ENCODE results near the gene RETSAT. TPM values are rescaled to one million over a fixed set of nuclear protein-coding genes. Genes with fewer than 3 reads are reported as not detected.
"Not testable (repeated sequence)": the region's sequence is repeated elsewhere in the genome, so short reads cannot be mapped to it uniquely, and the experiment has no call there.

Gene RETSAT
- total RNA-seq, 1 experiment from 2014 or later: 13.1 TPM

GRCh38 chr2:85380048-85380447 lies 25.7 kb upstream of the RETSAT start:
- DNase-seq (ENCODE audit: low spot score): no peak

- DNase-seq (ENCODE audit: low spot score): no peak
These were observed 23.9 kb upstream of the RETSAT start for GRCh38 chr2:85378257-85378656.

- DNase-seq (ENCODE audit: low spot score): no peak
These were observed 22.8 kb upstream of the RETSAT start for GRCh38 chr2:85377083-85377482.

- no peak for DNase-seq (ENCODE audit: low spot score)
These were observed 22.1 kb upstream of the RETSAT start for GRCh38 chr2:85376291-85377065.

- DNase-seq (ENCODE audit: low spot score): no peak
These were observed 16.7 kb upstream of the RETSAT start for GRCh38 chr2:85371045-85371444.

- no peak for DNase-seq (ENCODE audit: low spot score)
These were observed 15.2 kb upstream of the RETSAT start for GRCh38 chr2:85369500-85369899.

GRCh38 chr2:85368921-85369320 lies 14.6 kb upstream of the RETSAT start:
- no peak for DNase-seq (ENCODE audit: low spot score)

- no peak for DNase-seq (ENCODE audit: low spot score)
These were observed 12.9 kb upstream of the RETSAT start for GRCh38 chr2:85367180-85367579.

GRCh38 chr2:85362653-85363387 lies 8.5 kb upstream of the RETSAT start:
- DNase-seq (ENCODE audit: low spot score): not testable (repeated sequence)

GRCh38 chr2:85357736-85358135 lies 3.4 kb upstream of the RETSAT start:
- DNase-seq (ENCODE audit: low spot score): no peak

GRCh38 chr2:85356186-85356585 lies 1.9 kb upstream of the RETSAT start:
- DNase-seq (ENCODE audit: low spot score): no peak

- DNase-seq (ENCODE audit: low spot score): no peak
These were observed 1.2 kb upstream of the RETSAT start for GRCh38 chr2:85355521-85355920.

GRCh38 chr2:85355073-85355410 lies 714 bp upstream of the RETSAT start:
- no peak for DNase-seq (ENCODE audit: low spot score)

- no peak for DNase-seq (ENCODE audit: low spot score)
These were observed 447 bp downstream of the RETSAT start for GRCh38 chr2:85353876-85354285.

GRCh38 chr2:85347599-85347998 lies 6.7 kb downstream of the RETSAT start:
- no peak for DNase-seq (ENCODE audit: low spot score)

GRCh38 chr2:85344356-85344954 lies 9.9 kb downstream of the RETSAT start:
- no peak for DNase-seq (ENCODE audit: low spot score)

- DNase-seq (ENCODE audit: low spot score): not testable (repeated sequence)
These were observed 11.0 kb downstream of the RETSAT start for GRCh38 chr2:85343207-85343895.

GRCh38 chr2:85342156-85342555 lies 12.2 kb downstream of the RETSAT start:
- no peak for DNase-seq (ENCODE audit: low spot score)

GRCh38 chr2:85341269-85342029 lies 12.9 kb downstream of the RETSAT start:
- DNase-seq (ENCODE audit: low spot score): no peak

GRCh38 chr2:85340034-85340892 lies 14.1 kb downstream of the RETSAT start:
- no peak for DNase-seq (ENCODE audit: low spot score)

GRCh38 chr2:85334928-85335327 lies 19.4 kb downstream of the RETSAT start:
- DNase-seq (ENCODE audit: low spot score): no peak

All from H4 (cell line).